SU-DHL-6 (cell line): ENCODE data around the gene SULF2.

ENCODE experiments used
- H2AFZ ChIP-seq: fragments of 200-600 bp; sonication (generic); 2 replicates; pipeline ENCODE4 v1.6.1; 2014; ENCODE audit warnings: low read depth, mild to moderate bottlenecking, moderate library complexity, mixed read lengths, antibody characterized with exemption, low read length; ENCODE audit not compliant: severe bottlenecking
- H3F3A ChIP-seq: fragments of 200-600 bp; shearing (Covaris generic); 2 replicates; pipeline ENCODE4 v1.6.0; 2016; ENCODE audit warnings: antibody characterized with exemption, mild to moderate bottlenecking; ENCODE audit not compliant: insufficient read depth
- H3K27ac ChIP-seq: fragments of 200-600 bp; sonication (generic); 2 replicates; pipeline ENCODE4 v1.5.1; 2016; ENCODE audit warnings: low read depth, mild to moderate bottlenecking, low read length, moderate library complexity, mixed read lengths
- H3K27me3 ChIP-seq: fragments of 200-600 bp; sonication (generic), shearing (Covaris generic); 2 replicates; pipeline ENCODE4 v1.6.0; 2014; ENCODE audit warnings: mild to moderate bottlenecking, low read length
- H3K36me3 ChIP-seq: fragments of 200-600 bp; sonication (generic); 2 replicates; pipeline ENCODE4 v1.6.1; 2014; ENCODE audit warnings: mild to moderate bottlenecking, low read length, mixed read lengths
- H3K4me2 ChIP-seq: fragments of 300-600, 200-600 bp; shearing (Covaris generic), sonication (generic); 2 replicates; pipeline ENCODE4 v1.6.0; 2014; ENCODE audit warnings: low read length, low read depth, mild to moderate bottlenecking; ENCODE audit not compliant: poor library complexity, severe bottlenecking
- H3K4me3 ChIP-seq: fragments of 200-600 bp; sonication (generic); 2 replicates; pipeline ENCODE4 v1.5.1; 2014; ENCODE audit warnings: antibody characterized with exemption, low read length, mild to moderate bottlenecking, mixed read lengths; ENCODE audit not compliant: insufficient read depth, poor library complexity, severe bottlenecking
- H3K79me2 ChIP-seq: fragments of 200-600 bp; sonication (generic); 2 replicates; pipeline ENCODE4 v1.6.1; 2014; ENCODE audit warnings: mild to moderate bottlenecking, low read length, moderate library complexity; ENCODE audit not compliant: insufficient read depth
- H3K9ac ChIP-seq: fragments of 200-600 bp; sonication (generic); 2 replicates; pipeline ENCODE4 v1.7.0; 2014; ENCODE audit warnings: mild to moderate bottlenecking, low read length
- H3K9me2 ChIP-seq: fragments of 200-600 bp; sonication (generic); replicated peaks from 2 replicates; pipeline ENCODE4 v1.6.1; 2014; ENCODE audit warnings: low read length; ENCODE audit not compliant: insufficient read depth
- H3K9me3 ChIP-seq: fragments of 200-600 bp; sonication (generic); 2 replicates; pipeline ENCODE4 v1.6.1; 2014; ENCODE audit warnings: low read length, mixed read lengths; ENCODE audit not compliant: insufficient read depth
- H4K20me1 ChIP-seq: fragments of 200-600 bp; sonication (generic); 2 replicates; pipeline ENCODE4 v1.6.1; 2014; ENCODE audit warnings: low read depth, mild to moderate bottlenecking, antibody characterized with exemption, low read length, moderate library complexity, mixed read lengths
- CTCF ChIP-seq: fragments of 200-600 bp; sonication (generic); IDR thresholded peaks from one replicate; pipeline ENCODE4 v1.5.1; 2017; ENCODE audit warnings: antibody characterized with exemption, mild to moderate bottlenecking, low read length, moderate library complexity; ENCODE audit not compliant: insufficient read depth, poor library complexity, severe bottlenecking
- EZH2phosphoT487 ChIP-seq: fragments of 200-600 bp; sonication (generic), shearing (Covaris generic); conservative IDR thresholded peaks from 2 replicates; pipeline ENCODE4 v1.6.1; 2018; ENCODE audit warnings: mild to moderate bottlenecking, antibody characterized with exemption, low read length, moderate library complexity, mixed read lengths

SULF2 gene

GRCh38 chr20:47735412-47736400 is 49.6 kb downstream of the SULF2 start:
- Histone ChIP-seq H3K9me2 (no peaks in the 10 kb centered on the region), H2AFZ (no peak overlapping the region), H3K79me2 (no peaks in the 10 kb centered on the region), H3K9me3 (no peaks in the 10 kb centered on the region), H3K4me2 (no peak overlapping the region), H3K9ac (no peak overlapping the region), H3K27me3 (no peaks in the 10 kb centered on the region), H3K4me3 (no peak overlapping the region), H3K27ac (no peak overlapping the region), H4K20me1 (no peaks in the 10 kb centered on the region), H3K36me3 (no peaks in the 10 kb centered on the region), H3F3A (no peaks in the 10 kb centered on the region)
- no peak for TF ChIP-seq CTCF
- TF ChIP-seq EZH2phosphoT487, result no peak

- Histone ChIP-seq H3K27me3 (no peaks in the 10 kb centered on the region), H3K9me2 (no peaks in the 10 kb centered on the region), H3K9me3 (no peaks in the 10 kb centered on the region), H4K20me1 (no peaks in the 10 kb centered on the region), H3K4me3 (no peak overlapping the region), H3K36me3 (no peaks in the 10 kb centered on the region), H3K79me2 (no peaks in the 10 kb centered on the region), H3K4me2 (no peak overlapping the region), H3K9ac (no peak overlapping the region), H3F3A (no peaks in the 10 kb centered on the region), H2AFZ (no peak overlapping the region), H3K27ac (no peak overlapping the region)
- no peak for TF ChIP-seq EZH2phosphoT487
- TF ChIP-seq CTCF, result no peak
Measured at GRCh38 chr20:47734870-47735269, 50.4 kb downstream of the SULF2 start.

GRCh38 chr20:47733892-47734291 is 51.4 kb downstream of the SULF2 start:
- H3K9me3 ChIP-seq, result no peaks in the 10 kb centered on the region
- H3K4me3 ChIP-seq, result no peak overlapping the region
- H2AFZ ChIP-seq, result no peak overlapping the region
- no peaks in the 10 kb centered on the region for H3K9me2 ChIP-seq
- no peak overlapping the region for H3K27ac ChIP-seq
- H3K27me3 ChIP-seq, result no peaks in the 10 kb centered on the region
- no peak overlapping the region for H3K9ac ChIP-seq
- H3K4me2 ChIP-seq, result no peak overlapping the region
- no peaks in the 10 kb centered on the region for H3K79me2 ChIP-seq
- no peaks in the 10 kb centered on the region for H3K36me3 ChIP-seq
- H4K20me1 ChIP-seq, result no peaks in the 10 kb centered on the region
- no peak for TF ChIP-seq EZH2phosphoT487
- no peak for TF ChIP-seq CTCF
- no peaks in the 10 kb centered on the region for H3F3A ChIP-seq
